Dermis microvascular lymphatic vessel endothelial cell (primary cell): Measurements from ENCODE around the gene STAG1. TPM values are rescaled to one million over a fixed set of nuclear protein-coding genes. Genes with fewer than 3 reads are reported as not detected.
"Not testable (repeated sequence)": the region's sequence is repeated elsewhere in the genome, so short reads cannot be mapped to it uniquely, and the experiment has no call there.

Source experiments
- DNase-seq, 2 donors: peaks; one replicate each; pipeline versions ENCODE4 v3.0.0 to v3.0.0-alpha.2; 2010; ENCODE audit warnings: low read depth in 2 of 2
- total RNA-seq: library from RNA; depleted of rRNA; stranded (reverse); fragments of >200 nt; gene quantifications from 2 replicates; pipeline ENCODE4 v1.2.1, GENCODE V29; 2014

The STAG1 gene
- total RNA-seq, 1 donor from 2014 or later: 22.3 TPM

DNA sequence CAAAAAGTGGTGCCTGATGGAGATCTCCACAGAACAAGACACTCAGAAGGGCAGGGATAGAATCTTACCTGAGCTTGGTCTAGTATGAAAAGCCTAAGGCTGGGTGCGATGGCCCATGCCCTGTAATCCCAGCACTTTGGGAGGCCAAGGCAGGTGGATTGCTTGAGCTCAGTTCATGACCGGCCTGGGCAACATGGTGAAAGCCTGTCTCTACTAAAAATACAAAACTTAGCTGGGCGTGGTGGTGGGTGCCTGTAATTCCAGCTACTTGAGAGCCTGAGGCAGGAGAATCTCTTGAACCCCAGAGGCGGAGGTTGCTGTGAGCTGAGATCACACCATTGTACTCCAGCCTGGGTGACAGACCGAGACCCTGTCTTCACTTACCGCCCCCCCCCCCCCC lies 417.5 kb downstream of the STAG1 start:
- not testable (repeated sequence) for DNase-seq

GRCh38 chr3:136334209-136334608 lies 418.0 kb downstream of the STAG1 start:
- no peak for DNase-seq

- DNase-seq: no peak
These were observed 419.4 kb downstream of the STAG1 start for GRCh38 chr3:136332776-136333175.

DNA sequence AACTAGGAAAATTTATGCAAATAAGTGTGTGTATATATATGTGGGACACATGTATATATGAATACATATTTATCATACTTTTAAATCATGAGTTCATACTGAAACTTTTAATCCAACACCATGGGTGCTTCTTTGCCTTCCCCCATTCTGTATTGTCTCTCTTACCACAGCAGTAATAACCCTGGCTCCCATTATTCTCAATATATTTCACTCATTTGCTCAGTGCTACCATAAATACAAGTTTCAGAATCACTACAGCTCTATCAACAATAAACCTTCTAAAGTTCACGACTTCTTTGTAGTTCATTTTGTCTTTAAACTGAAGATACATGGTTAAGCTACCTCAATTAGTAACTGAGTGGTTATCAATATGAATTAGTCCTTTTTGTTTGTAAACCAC lies 419.9 kb downstream of the STAG1 start:
- DNase-seq: no peak

- DNase-seq: no peak
These were observed 421.3 kb downstream of the STAG1 start for GRCh38 chr3:136330900-136331299.

DNA sequence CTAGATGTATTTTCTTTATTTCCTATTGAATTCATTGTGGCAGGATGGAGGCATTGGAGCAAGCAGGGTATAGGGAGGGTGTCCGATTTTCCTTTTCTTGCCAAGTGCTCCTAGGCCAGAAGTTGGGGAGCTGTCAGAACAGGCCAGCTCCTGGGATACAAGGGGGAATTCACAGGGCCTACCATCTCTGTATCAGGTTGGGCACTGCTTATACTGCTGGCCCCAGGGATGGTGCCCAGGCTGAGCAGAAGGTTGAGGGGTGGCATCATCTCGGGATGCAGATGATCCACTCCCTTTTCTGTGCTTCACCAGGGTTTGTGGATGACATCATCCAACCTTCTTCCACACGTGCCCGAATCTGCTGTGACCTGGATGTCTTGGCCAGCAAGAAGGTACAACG lies 422.6 kb downstream of the STAG1 start:
- DNase-seq: no peak

DNA sequence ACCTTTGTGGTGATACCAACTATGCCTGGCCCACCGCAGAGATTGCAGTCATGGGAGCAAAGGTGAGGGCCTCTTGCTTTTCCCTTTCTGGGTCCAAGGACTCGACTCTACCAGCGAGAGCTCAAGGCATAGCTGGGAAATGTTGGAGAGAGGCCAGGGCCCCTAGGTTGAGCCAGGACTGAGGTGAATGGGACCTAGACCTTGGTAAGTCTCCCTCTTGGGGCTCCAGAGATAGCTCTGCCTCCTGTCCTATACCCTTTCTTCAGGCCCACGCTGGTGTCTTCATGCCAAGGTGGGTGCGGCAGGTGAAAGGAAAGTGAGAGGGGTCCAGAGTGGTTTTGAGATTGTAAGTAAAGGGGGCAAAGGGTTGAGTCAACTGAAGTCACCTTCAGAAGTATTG lies 424.5 kb downstream of the STAG1 start:
- DNase-seq: no peak

GRCh38 chr3:136326316-136326715 lies 425.9 kb downstream of the STAG1 start:
- DNase-seq: no peak

DNA sequence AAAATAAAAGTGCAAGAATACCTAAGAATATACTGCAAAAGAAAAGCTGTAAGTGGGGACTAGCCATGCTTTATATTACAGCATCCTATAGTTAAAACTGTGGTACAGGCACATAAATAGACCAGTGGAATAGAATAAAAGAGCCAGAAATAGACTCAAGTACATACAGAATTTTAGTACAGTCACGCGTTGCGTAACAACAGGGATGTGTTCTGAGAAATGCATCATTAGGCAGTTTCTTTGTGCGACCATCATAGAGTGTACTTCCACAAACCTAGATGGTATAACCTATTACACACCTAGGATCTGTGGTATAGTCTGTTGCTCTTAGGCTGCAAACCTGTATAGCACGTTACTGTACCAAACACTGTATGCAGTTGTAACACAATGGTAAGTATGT lies 440.2 kb downstream of the STAG1 start:
- DNase-seq: no peak

- no peak for DNase-seq
These were observed 440.9 kb downstream of the STAG1 start for GRCh38 chr3:136311261-136311660.

- DNase-seq: peak; percentile 22 to 26
These were observed 446.3 kb downstream of the STAG1 start for GRCh38 chr3:136305879-136306278.

- DNase-seq: no peak
These were observed 451.7 kb downstream of the STAG1 start for GRCh38 chr3:136300444-136300843.

DNA sequence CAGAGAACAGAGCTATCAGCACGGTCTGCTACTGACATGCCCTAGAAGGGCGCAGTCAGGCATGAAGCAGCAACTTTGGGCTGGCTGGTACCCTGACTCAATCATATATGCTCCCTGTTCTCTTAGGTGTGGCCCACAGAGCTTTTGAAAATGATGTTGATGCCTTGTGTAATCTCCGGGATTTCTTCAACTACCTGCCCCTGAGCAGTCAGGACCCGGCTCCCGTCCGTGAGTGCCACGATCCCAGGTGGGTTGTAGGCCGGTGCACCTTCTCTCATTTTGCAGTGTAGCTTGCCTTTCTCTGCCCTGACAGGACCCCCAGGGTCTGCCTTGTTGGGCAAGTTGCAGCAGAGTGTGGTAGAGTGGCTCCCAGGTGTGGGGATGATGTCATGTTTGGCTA lies 454.4 kb downstream of the STAG1 start:
- DNase-seq: no peak

GRCh38 chr3:136296960-136297359 lies 455.2 kb downstream of the STAG1 start:
- DNase-seq: no peak

GRCh38 chr3:136294176-136294575 lies 458.0 kb downstream of the STAG1 start:
- DNase-seq: no peak

GRCh38 chr3:136293279-136293678 lies 458.9 kb downstream of the STAG1 start:
- no peak for DNase-seq

DNA sequence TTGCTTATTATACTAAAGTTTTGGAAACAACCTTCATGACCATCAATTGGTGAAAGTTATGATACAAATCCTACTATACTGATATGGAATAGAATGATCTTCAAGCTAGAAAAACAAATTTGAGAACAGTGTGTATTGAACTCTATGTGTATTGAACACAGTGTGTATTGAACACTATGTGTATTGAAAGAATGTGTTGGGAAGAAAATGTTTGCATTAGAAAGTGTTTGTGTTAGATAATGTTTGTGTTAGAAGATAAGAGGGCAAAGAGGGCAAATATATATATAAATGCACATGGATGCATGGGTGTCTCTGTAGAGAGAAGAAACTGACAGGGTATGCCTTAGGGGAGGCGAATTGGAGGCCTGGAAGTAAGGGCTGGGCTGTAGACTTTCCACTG lies 459.7 kb downstream of the STAG1 start:
- no peak for DNase-seq

GRCh38 chr3:136291302-136291701 lies 460.9 kb downstream of the STAG1 start:
- no peak for DNase-seq

Other genes with a start within 250 kb of the STAG1 start
- gene SLC35G2, start 66.7 kb upstream of the STAG1 start, total RNA-seq: 17.3 and 25.2 TPM in 2 replicates
- 56.0 and 84.5 TPM in 2 replicates for gene NCK1, start 109.8 kb upstream of the STAG1 start, total RNA-seq
- gene IL20RB, start 205.6 kb upstream of the STAG1 start, total RNA-seq: 0.51 and 0.63 TPM in 2 replicates